Vagina (tissue), 2 donors: ENCODE measurements around the gene DNAJC16. TPM values are rescaled to one million over a fixed set of nuclear protein-coding genes. Genes with fewer than 3 reads are reported as not detected.

Experiments
- DNase-seq, 2 donors: peaks; one replicate each; pipeline ENCODE4 v3.0.0-alpha.2; 2017; ENCODE audit errors: extremely low spot score in 2 of 2
- H3K27ac ChIP-seq: fragments of 200-600 bp; sonication (generic); one replicate; pipeline ENCODE4 v1.5.1; 2019
- H3K27me3 ChIP-seq: fragments of 200-600 bp; sonication (generic); one replicate; pipeline ENCODE4 v1.5.1; 2019
- H3K36me3 ChIP-seq, 2 donors: fragments of 200-600 bp; sonication (generic); one replicate each; pipeline ENCODE4 v1.5.1; 2017 to 2019
- H3K4me1 ChIP-seq: fragments of 200-600 bp; sonication (generic); one replicate; pipeline ENCODE4 v1.5.1; 2019
- H3K4me3 ChIP-seq, 2 donors: fragments of 200-600 bp; sonication (generic); 1 replicate in 1 of 2; 2 replicates in 1 of 2; pipeline ENCODE4 v1.5.1; 2016 to 2019
- H3K9me3 ChIP-seq: fragments of 200-600 bp; sonication (generic); one replicate; pipeline ENCODE4 v1.5.1; 2019
- CTCF ChIP-seq, 3 experiments: fragments of 450-650 bp in 2 of 3; fragments of 200-600 bp in 1 of 3; sonication (generic) in 1 of 3; IDR thresholded peaks; one replicate each; pipeline ENCODE4 v1.5.1; 2017 to 2019; ENCODE audit warnings: antibody characterized with exemption in 3 of 3, mild to moderate bottlenecking in 2 of 3, moderate library complexity in 2 of 3
- POLR2A ChIP-seq, 2 donors: fragments of 450-650 bp; IDR thresholded peaks; one replicate each; pipeline ENCODE4 v1.6.1; 2017; ENCODE audit warnings: antibody characterized with exemption in 2 of 2, mild to moderate bottlenecking in 2 of 2, moderate library complexity in 2 of 2
- POLR2AphosphoS5 ChIP-seq, 2 donors: sonication (generic); formaldehyde crosslinking; IDR thresholded peaks; one replicate each; pipeline ENCODE4 v1.9.0; 2017; ENCODE audit warnings: antibody characterized with exemption in 2 of 2, mild to moderate bottlenecking in 2 of 2, low read depth in 1 of 2; ENCODE audit not compliant: insufficient read depth in 1 of 2
- intact Hi-C: fragments of 100-400 bp; cut with DNase I; formaldehyde crosslinking; loops from one replicate; pipeline ENCODE4 v1.15.1; 2023
- total RNA-seq: library from RNA; depleted of rRNA; stranded (reverse); fragments of >200 nt; gene quantifications from one replicate; pipeline ENCODE4 v1.2.3, GENCODE V29; 2016

Gene DNAJC16
- total RNA-seq, 1 donor from 2014 or later, result 29.5 TPM

GRCh38 chr1:15492596-15492995, 34.1 kb upstream of the DNAJC16 start:
- Histone ChIP-seq H3K27ac (no peak overlapping the region), H3K27me3 (no peaks in the 10 kb centered on the region), H3K4me3 (no peak overlapping the region), H3K4me1 (no peaks in the 10 kb centered on the region), H3K36me3 (peaks cover 0 to 14% of the 10 kb centered on the region in 2 donors), H3K9me3 (no peaks in the 10 kb centered on the region)
- no peak for DNase-seq
- intact Hi-C loops, result no loop called here
- no peak for TF ChIP-seq POLR2AphosphoS5 (IDR thresholded peaks at IDR 0.05; ENCODE audit: insufficient read depth in 1 of 2, low read depth in 1 of 2)
- no peak for TF ChIP-seq POLR2A (IDR thresholded peaks at IDR 0.05)
- no peak for TF ChIP-seq CTCF (IDR thresholded peaks at IDR 0.05)

GRCh38 chr1:15493869-15494390, 32.7 kb upstream of the DNAJC16 start:
- no peak for DNase-seq
- peaks cover 0 to 14% of the 10 kb centered on the region in 2 donors for H3K36me3 ChIP-seq
- TF ChIP-seq POLR2AphosphoS5 (IDR thresholded peaks at IDR 0.05; ENCODE audit: insufficient read depth in 1 of 2, low read depth in 1 of 2), result no peak
- TF ChIP-seq POLR2A (IDR thresholded peaks at IDR 0.05), result no peak
- no peak for TF ChIP-seq CTCF (IDR thresholded peaks at IDR 0.05)
- H3K4me3 ChIP-seq, result no peak overlapping the region
- H3K4me1 ChIP-seq, result no peaks in the 10 kb centered on the region
- intact Hi-C loops, result no loop called here
- H3K27me3 ChIP-seq, result no peaks in the 10 kb centered on the region
- no peak overlapping the region for H3K27ac ChIP-seq
- H3K9me3 ChIP-seq, result no peaks in the 10 kb centered on the region

GRCh38 chr1:15500184-15501178, 26.2 kb upstream of the DNAJC16 start:
- intact Hi-C loops, result no loop called here
- no peak for TF ChIP-seq CTCF (IDR thresholded peaks at IDR 0.05)
- Histone ChIP-seq H3K9me3 (no peaks in the 10 kb centered on the region), H3K4me3 (no peak overlapping the region), H3K4me1 (no peaks in the 10 kb centered on the region), H3K27me3 (no peaks in the 10 kb centered on the region), H3K36me3 (peaks cover 0 to 8% of the 10 kb centered on the region in 2 donors), H3K27ac (no peak overlapping the region)
- DNase-seq, result no peak

- Histone ChIP-seq H3K4me1 (no peaks in the 10 kb centered on the region), H3K9me3 (no peaks in the 10 kb centered on the region), H3K27me3 (no peaks in the 10 kb centered on the region), H3K27ac (no peak overlapping the region), H3K4me3 (no peak overlapping the region), H3K36me3 (peaks cover 0 to 13% of the 10 kb centered on the region in 2 donors)
- intact Hi-C loops, result no loop called here
- no peak for DNase-seq
- TF ChIP-seq POLR2A (IDR thresholded peaks at IDR 0.05), result no peak
- TF ChIP-seq CTCF (IDR thresholded peaks at IDR 0.05), result peak in 1 of 3 experiments; percentile 7
These were observed 25.2 kb upstream of the DNAJC16 start for GRCh38 chr1:15501208-15502032.
